Testis (tissue), 2 donors: ENCODE results near the gene HBEGF.

Experiments used
- POLR2A ChIP-seq: fragments of 450-650 bp; IDR thresholded peaks from one replicate; pipeline ENCODE4 v1.6.1; 2017; ENCODE audit warnings: antibody characterized with exemption, mild to moderate bottlenecking, moderate library complexity
- TF ChIP-seq, protein P1 (sequence below), 3 experiments: fragments of 450-650 bp in 2 of 3; fragments of 200-600 bp in 1 of 3; sonication (generic) in 1 of 3; IDR thresholded peaks; one replicate each; pipeline ENCODE4 v1.5.1; 2016 to 2019; ENCODE audit warnings: antibody characterized with exemption in 3 of 3, mild to moderate bottlenecking in 2 of 3, moderate library complexity in 1 of 3

DNA sequence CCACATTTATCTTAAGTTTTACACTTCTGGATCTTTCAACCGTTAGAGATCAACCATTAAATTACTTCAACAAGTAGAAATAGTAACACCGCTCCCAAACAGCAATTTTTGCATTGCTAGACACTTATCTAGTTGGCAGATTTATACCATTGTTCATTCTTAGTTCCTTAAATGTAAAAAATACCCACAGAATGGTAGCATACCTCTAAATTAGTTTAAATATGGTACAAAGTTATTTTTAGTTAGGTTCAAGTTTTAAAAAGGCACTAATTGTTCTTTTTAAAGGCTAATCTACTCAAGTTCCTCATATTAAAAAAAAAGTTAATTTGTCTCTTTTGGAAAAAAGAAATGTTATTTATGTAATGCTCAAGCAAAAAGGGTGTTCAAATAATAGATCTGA is 51.6 kb downstream of the HBEGF start:
- TF ChIP-seq, protein P1, sequence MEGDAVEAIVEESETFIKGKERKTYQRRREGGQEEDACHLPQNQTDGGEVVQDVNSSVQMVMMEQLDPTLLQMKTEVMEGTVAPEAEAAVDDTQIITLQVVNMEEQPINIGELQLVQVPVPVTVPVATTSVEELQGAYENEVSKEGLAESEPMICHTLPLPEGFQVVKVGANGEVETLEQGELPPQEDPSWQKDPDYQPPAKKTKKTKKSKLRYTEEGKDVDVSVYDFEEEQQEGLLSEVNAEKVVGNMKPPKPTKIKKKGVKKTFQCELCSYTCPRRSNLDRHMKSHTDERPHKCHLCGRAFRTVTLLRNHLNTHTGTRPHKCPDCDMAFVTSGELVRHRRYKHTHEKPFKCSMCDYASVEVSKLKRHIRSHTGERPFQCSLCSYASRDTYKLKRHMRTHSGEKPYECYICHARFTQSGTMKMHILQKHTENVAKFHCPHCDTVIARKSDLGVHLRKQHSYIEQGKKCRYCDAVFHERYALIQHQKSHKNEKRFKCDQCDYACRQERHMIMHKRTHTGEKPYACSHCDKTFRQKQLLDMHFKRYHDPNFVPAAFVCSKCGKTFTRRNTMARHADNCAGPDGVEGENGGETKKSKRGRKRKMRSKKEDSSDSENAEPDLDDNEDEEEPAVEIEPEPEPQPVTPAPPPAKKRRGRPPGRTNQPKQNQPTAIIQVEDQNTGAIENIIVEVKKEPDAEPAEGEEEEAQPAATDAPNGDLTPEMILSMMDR (IDR thresholded peaks at IDR 0.05), result no peak
- no peak for TF ChIP-seq POLR2A
